IMR-90 (cell line): ENCODE measurements around the gene EID2B. TPM values are rescaled to one million over a fixed set of nuclear protein-coding genes. Genes with fewer than 3 reads are reported as not detected.

Experiments used
- ATAC-seq: fragments of 200-7000 bp; cut with Tn5 transposase; 2 replicates; pipeline ENCODE4 v1.9.1; 2020; ENCODE audit warnings: low read depth, mild to moderate bottlenecking, moderate library complexity
- BruUV-seq: library from RNA; stranded (reverse); fragments of 400-500 nt; replicated peaks from 2 replicates; lab custom pipeline; 2021; lab: Mats Ljungman, UMichigan
- CTCF ChIA-PET: fragments of 300-600 bp; formaldehyde crosslinking; extraction: SDS; loops from one replicate; lab custom pipeline; 2021; ENCODE audit warnings: antibody characterized with exemption; lab: Yijun Ruan, JAX
- POLR2A ChIA-PET: fragments of 300-600 bp; sonication (Branson Sonifier 250); formaldehyde crosslinking; loops from one replicate; lab custom pipeline; 2022; ENCODE audit warnings: antibody characterized with exemption; ENCODE audit not compliant: unreplicated experiment; lab: Charles Lee
- DNase-seq: peaks from one replicate; pipeline ENCODE4 v3.0.0; 2013
- H2AFZ ChIP-seq: replicated peaks from 2 replicates; pipeline ENCODE3; 2013; ENCODE audit warnings: low read length, mild to moderate bottlenecking; ENCODE audit not compliant: poor library complexity
- H2AK5ac ChIP-seq: 2 replicates; pipeline ENCODE4 v1.6.1; 2013; ENCODE audit warnings: low read depth, low read length, inconsistent platforms
- H2AK9ac ChIP-seq: replicated peaks from 2 replicates; pipeline ENCODE3; 2013; ENCODE audit warnings: mild to moderate bottlenecking, low read depth, low read length, moderate library complexity; ENCODE audit not compliant: poor library complexity
- H2BK120ac ChIP-seq: 2 replicates; pipeline ENCODE4 v1.6.1; 2013; ENCODE audit warnings: low read depth, low read length, inconsistent platforms
- H2BK15ac ChIP-seq: 3 replicates; pipeline ENCODE4 v1.6.1; 2013; ENCODE audit warnings: low read depth, low read length, inconsistent platforms
- H2BK20ac ChIP-seq: 2 replicates; pipeline ENCODE4 v1.6.1; 2013; ENCODE audit warnings: low read depth, mild to moderate bottlenecking, inconsistent platforms, low read length, moderate library complexity
- H2BK5ac ChIP-seq: 2 replicates; pipeline ENCODE4 v1.6.1; 2013; ENCODE audit warnings: mild to moderate bottlenecking, low read depth, low read length, inconsistent platforms; ENCODE audit not compliant: poor library complexity, severe bottlenecking
- H3K14ac ChIP-seq: replicated peaks from 2 replicates; pipeline ENCODE4 v1.6.1; 2013; ENCODE audit warnings: low read depth, low read length, inconsistent platforms
- H3K18ac ChIP-seq: 2 replicates; pipeline ENCODE4 v1.6.1; 2013; ENCODE audit warnings: low read depth, low read length, control low read depth
- H3K23ac ChIP-seq: 2 replicates; pipeline ENCODE4 v1.6.1; 2013; ENCODE audit warnings: low read depth, low read length, inconsistent platforms
- H3K27ac ChIP-seq: 2 replicates; pipeline ENCODE4 v1.5.1; 2013; ENCODE audit warnings: mild to moderate bottlenecking, control low read depth, low read length; ENCODE audit not compliant: insufficient read depth
- H3K27me3 ChIP-seq: 2 replicates; pipeline ENCODE4 v1.6.1; 2013; ENCODE audit warnings: low read length; ENCODE audit not compliant: control insufficient read depth, insufficient read depth
- H3K36me3 ChIP-seq: 2 replicates; pipeline ENCODE4 v1.6.1; 2013; ENCODE audit warnings: low read length, mixed read lengths; ENCODE audit not compliant: control insufficient read depth, insufficient read depth
- H3K4ac ChIP-seq: 2 replicates; pipeline ENCODE4 v1.6.1; 2013; ENCODE audit warnings: low read depth, low read length, inconsistent platforms
- H3K4me1 ChIP-seq: 2 replicates; pipeline ENCODE4 v1.6.1; 2013; ENCODE audit warnings: low read length, mixed read lengths; ENCODE audit not compliant: control insufficient read depth, insufficient read depth
- H3K4me2 ChIP-seq: 2 replicates; pipeline ENCODE4 v1.6.1; 2013; ENCODE audit warnings: low read depth, mild to moderate bottlenecking, control low read depth, low read length, moderate library complexity
- H3K4me3 ChIP-seq: 2 replicates; pipeline ENCODE4 v1.5.1; 2013; ENCODE audit warnings: low read depth, mild to moderate bottlenecking, control low read depth, low read length, moderate library complexity; ENCODE audit not compliant: insufficient read depth
- H3K56ac ChIP-seq: 2 replicates; pipeline ENCODE4 v1.6.1; 2013; ENCODE audit warnings: low read length, inconsistent platforms; ENCODE audit not compliant: insufficient read depth; ENCODE audit errors: extremely low read depth
- H3K79me1 ChIP-seq, 2 experiments: 2 replicates each; pipeline ENCODE4 v1.6.1; 2013; ENCODE audit warnings: low read length in 2 of 2, inconsistent platforms in 1 of 2, low read depth in 1 of 2
- H3K9ac ChIP-seq: 2 replicates; pipeline ENCODE4 v1.6.1; 2013; ENCODE audit warnings: low read depth, low read length, control low read depth
- H3K9me1 ChIP-seq: 2 replicates; pipeline ENCODE4 v1.6.1; 2013; ENCODE audit warnings: low read length, inconsistent platforms; ENCODE audit not compliant: insufficient read depth
- H3K9me3 ChIP-seq: 2 replicates; pipeline ENCODE4 v1.6.1; 2013; ENCODE audit warnings: low read length; ENCODE audit not compliant: control insufficient read depth, insufficient read depth
- H4K20me1 ChIP-seq: 2 replicates; pipeline ENCODE4 v1.6.1; 2013; ENCODE audit warnings: low read length, inconsistent platforms; ENCODE audit not compliant: insufficient read depth
- H4K5ac ChIP-seq: 2 replicates; pipeline ENCODE4 v1.6.1; 2013; ENCODE audit warnings: mild to moderate bottlenecking, low read depth, low read length, control low read depth
- H4K8ac ChIP-seq, 2 experiments: 2 replicates each; pipeline ENCODE4 v1.6.1; 2013; ENCODE audit warnings: low read depth in 2 of 2, low read length in 2 of 2, control low read depth in 1 of 2, inconsistent platforms in 1 of 2
- H4K91ac ChIP-seq: 2 replicates; pipeline ENCODE4 v1.6.1; 2013; ENCODE audit warnings: low read depth, low read length, inconsistent platforms; ENCODE audit not compliant: insufficient read depth
- BHLHE40 ChIP-seq: fragments of 150-350 bp; IDR thresholded peaks from 2 replicates; pipeline ENCODE4 v1.6.1; 2016; ENCODE audit warnings: mild to moderate bottlenecking, low read depth, low read length
- CEBPB ChIP-seq: IDR thresholded peaks from 2 replicates; pipeline ENCODE4 v1.6.1; 2012; ENCODE audit warnings: low read depth, low read length, improper control_type of control experiment
- CHD1 ChIP-seq: IDR thresholded peaks from 2 replicates; pipeline ENCODE4 v1.6.1; 2012; ENCODE audit warnings: low read depth, low read length, improper control_type of control experiment
- ELK1 ChIP-seq: fragments of 150-350 bp; IDR thresholded peaks from 2 replicates; pipeline ENCODE4 v1.6.1; 2016; ENCODE audit warnings: low read depth, mild to moderate bottlenecking, low read length, moderate library complexity, borderline replicate concordance
- MXI1 ChIP-seq: IDR thresholded peaks from 2 replicates; pipeline ENCODE4 v1.6.1; 2012; ENCODE audit warnings: low read depth, mild to moderate bottlenecking, low read length, moderate library complexity, borderline replicate concordance
- NFE2L2 ChIP-seq: fragments of 150-350 bp; IDR thresholded peaks from 2 replicates; pipeline ENCODE4 v1.6.1; 2016; ENCODE audit warnings: low read depth, mild to moderate bottlenecking, low read length
- POLR2A ChIP-seq: IDR thresholded peaks from 2 replicates; pipeline ENCODE4 v1.6.1; 2012; ENCODE audit warnings: mild to moderate bottlenecking, low read depth, low read length
- RAD21 ChIP-seq: IDR thresholded peaks from 2 replicates; pipeline ENCODE4 v1.6.1; 2012; ENCODE audit warnings: low read length, improper control_type of control experiment
- WGBS, 2 experiments: methylation state at CpG; one replicate each; pipeline versions ENCODE4 v1.1.5 to v1.1.7; 2013; ENCODE audit warnings: missing lambda C conversion rate in 2 of 2; ENCODE audit not compliant: insufficient read length in 1 of 2; ENCODE audit errors: extremely low coverage in 2 of 2; 5-methylcytosine and 5-hydroxymethylcytosine counted together
- dilution Hi-C: fragments of 300-500 bp; cut with HindIII; formaldehyde crosslinking; loops from one replicate; pipeline ENCODE4 v1.14.3; 2018; ENCODE audit warnings: low sequenced_read_pairs; ENCODE audit not compliant: unreplicated experiment
- in situ Hi-C: fragments of 300-500 bp; cut with MboI; formaldehyde crosslinking; loops from 3 replicates; pipeline ENCODE4 v1.14.3; 2019; ENCODE audit warnings: low sequenced_read_pairs, inconsistent platforms, mixed read lengths
- intact Hi-C: fragments of 100-400 bp; cut with micrococcal nuclease; formaldehyde crosslinking; loops from 2 replicates; pipeline ENCODE4 v1.10.0; 2022
- polyA plus RNA-seq, 3 experiments: library from polyadenylated mRNA; depleted of rRNA; stranded (reverse); fragments of >200 nt; gene quantifications; 2 replicates each; pipeline ENCODE4 v1.2.3, GENCODE V29; 2012; ENCODE audit warnings: low replicate concordance in 1 of 3
- total RNA-seq: library from RNA; depleted of rRNA; stranded (reverse); fragments of >200 nt; gene quantifications from 2 replicates; pipeline ENCODE4 v1.2.3, GENCODE V29; 2012
- TF ChIP-seq, protein P1 (sequence below): fragments of 150-350 bp; IDR thresholded peaks from 2 replicates; pipeline ENCODE4 v1.6.1; 2017; ENCODE audit warnings: mild to moderate bottlenecking, antibody characterized with exemption, low read length, low read depth
- TF ChIP-seq, protein P2 (sequence below): conservative IDR thresholded peaks from 2 replicates; pipeline ENCODE4 v1.5.1; 2012; ENCODE audit warnings: mild to moderate bottlenecking, low read depth, low read length, improper control_type of control experiment

EID2B gene
- total and polyA plus RNA-seq, 2 of the 4 experiments (the other 2 are of a cell fraction), result 2.5 to 2.7 TPM

DNA sequence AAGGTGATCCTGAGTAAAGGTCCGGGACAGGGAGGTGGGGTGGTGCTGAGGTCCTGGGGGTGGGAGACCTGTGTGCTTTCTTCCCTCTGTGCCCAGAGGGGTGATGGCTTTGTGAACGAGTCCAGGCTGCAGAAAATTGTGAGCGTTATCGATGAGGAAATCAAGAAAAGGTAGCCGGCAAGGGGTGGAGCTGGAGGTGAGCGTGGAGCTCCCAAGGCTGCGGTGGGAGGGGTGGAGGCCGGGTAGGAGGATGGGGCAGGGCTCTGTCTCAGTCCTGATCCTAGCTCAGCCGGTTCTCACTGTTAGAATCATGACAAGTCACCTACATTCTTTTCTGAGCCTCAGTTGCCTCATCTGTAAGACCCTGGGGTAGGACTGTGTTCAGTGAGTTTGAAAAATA is 13.7 kb downstream of the EID2B start:
- Histone ChIP-seq H3K27me3 (peaks cover 44% of the 10 kb centered on the region), H2BK15ac (no peak overlapping the region), H4K8ac (no peak overlapping the region), H2BK5ac (no peak overlapping the region), H3K27ac (no peak overlapping the region), H3K9ac (no peak overlapping the region), H3K79me1 (no peaks in the 10 kb centered on the region), H3K36me3 (no peaks in the 10 kb centered on the region), H2AK9ac (no peak overlapping the region), H2AK5ac (no peak overlapping the region), H4K5ac (no peak overlapping the region), H2BK20ac (no peak overlapping the region), H3K23ac (no peak overlapping the region), H3K18ac (no peak overlapping the region), H4K20me1 (no peaks in the 10 kb centered on the region), H3K9me1 (no peaks in the 10 kb centered on the region), H3K9me3 (peaks cover 9% of the 10 kb centered on the region), H2AFZ (no peak overlapping the region), H3K4me3 (no peak overlapping the region), H3K4me1 (peaks cover 6% of the 10 kb centered on the region; the same call in 1 of the 2 replicates), H3K14ac (no peak overlapping the region), H4K91ac (no peak overlapping the region), H2BK120ac (no peak overlapping the region), H3K56ac (no peak overlapping the region), H3K4ac (no peak overlapping the region), H3K4me2 (no peak overlapping the region)
- ATAC-seq, result no peak
- 20% methylated on average over 1 of the region's 9 CpGs; no CpG with 5 or more reads in 1 of the 2 experiments for WGBS, 2 experiments
- intact Hi-C loops (no loop called here), in situ Hi-C loops (no loop called here), dilution Hi-C loops (no loop called here)
- TF ChIP-seq BHLHE40 (no peak), CHD1 (no peak), POLR2A (no peak), CEBPB (no peak), NFE2L2 (no peak), ELK1 (no peak), MXI1 (no peak), RAD21 (no peak)
- TF ChIP-seq, protein P1, sequence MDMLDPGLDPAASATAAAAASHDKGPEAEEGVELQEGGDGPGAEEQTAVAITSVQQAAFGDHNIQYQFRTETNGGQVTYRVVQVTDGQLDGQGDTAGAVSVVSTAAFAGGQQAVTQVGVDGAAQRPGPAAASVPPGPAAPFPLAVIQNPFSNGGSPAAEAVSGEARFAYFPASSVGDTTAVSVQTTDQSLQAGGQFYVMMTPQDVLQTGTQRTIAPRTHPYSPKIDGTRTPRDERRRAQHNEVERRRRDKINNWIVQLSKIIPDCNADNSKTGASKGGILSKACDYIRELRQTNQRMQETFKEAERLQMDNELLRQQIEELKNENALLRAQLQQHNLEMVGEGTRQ, result no peak
- TF ChIP-seq, protein P2, sequence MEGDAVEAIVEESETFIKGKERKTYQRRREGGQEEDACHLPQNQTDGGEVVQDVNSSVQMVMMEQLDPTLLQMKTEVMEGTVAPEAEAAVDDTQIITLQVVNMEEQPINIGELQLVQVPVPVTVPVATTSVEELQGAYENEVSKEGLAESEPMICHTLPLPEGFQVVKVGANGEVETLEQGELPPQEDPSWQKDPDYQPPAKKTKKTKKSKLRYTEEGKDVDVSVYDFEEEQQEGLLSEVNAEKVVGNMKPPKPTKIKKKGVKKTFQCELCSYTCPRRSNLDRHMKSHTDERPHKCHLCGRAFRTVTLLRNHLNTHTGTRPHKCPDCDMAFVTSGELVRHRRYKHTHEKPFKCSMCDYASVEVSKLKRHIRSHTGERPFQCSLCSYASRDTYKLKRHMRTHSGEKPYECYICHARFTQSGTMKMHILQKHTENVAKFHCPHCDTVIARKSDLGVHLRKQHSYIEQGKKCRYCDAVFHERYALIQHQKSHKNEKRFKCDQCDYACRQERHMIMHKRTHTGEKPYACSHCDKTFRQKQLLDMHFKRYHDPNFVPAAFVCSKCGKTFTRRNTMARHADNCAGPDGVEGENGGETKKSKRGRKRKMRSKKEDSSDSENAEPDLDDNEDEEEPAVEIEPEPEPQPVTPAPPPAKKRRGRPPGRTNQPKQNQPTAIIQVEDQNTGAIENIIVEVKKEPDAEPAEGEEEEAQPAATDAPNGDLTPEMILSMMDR, result no peak
- BruUV-seq, result no TSS peak
- POLR2A ChIA-PET, result no interaction called here
- DNase-seq, result no peak
- CTCF ChIA-PET, result no interaction called here
